Body of pancreas (tissue), 4 donors: ENCODE measurements around the gene KYAT1. TPM values are rescaled to one million over a fixed set of nuclear protein-coding genes. Genes with fewer than 3 reads are reported as not detected.
A peak's percentile ranks its signal among the peaks of the same experiment; 100 is the strongest.
"Not testable (repeated sequence)": the region's sequence is repeated elsewhere in the genome, so short reads cannot be mapped to it uniquely, and the experiment has no call there.

Experiments
- ATAC-seq: fragments of 150-250 bp; one replicate; pipeline ENCODE4 v1.9.1; 2016
- DNase-seq, 4 donors: peaks; one replicate each; pipeline ENCODE4 v3.0.0-alpha.2; 2019
- H3K27ac ChIP-seq, 4 donors: fragments of 200-600 bp; sonication (generic); 1 replicate in 3 of 4; 2 replicates in 1 of 4; pipeline versions ENCODE4 v1.5.1 to v1.6.1; 2016 to 2019; ENCODE audit warnings: mild to moderate bottlenecking in 1 of 4, mixed read lengths in 1 of 4, moderate library complexity in 1 of 4
- H3K27me3 ChIP-seq, 2 donors: fragments of 200-600 bp; sonication (generic); one replicate each; pipeline ENCODE4 v1.6.0; 2016; ENCODE audit warnings: mild to moderate bottlenecking in 1 of 2
- H3K36me3 ChIP-seq, 2 donors: fragments of 200-600 bp; sonication (generic); replicated peaks in 1 of 2; 2 replicates each; pipeline ENCODE4 v1.5.1; 2016; ENCODE audit warnings: low read depth in 2 of 2; ENCODE audit not compliant: insufficient read depth in 1 of 2
- H3K4me1 ChIP-seq: fragments of 200-600 bp; sonication (generic); one replicate; pipeline ENCODE4 v1.6.0; 2016
- H3K4me3 ChIP-seq, 2 donors: fragments of 200-600 bp; sonication (generic); 1 replicate in 1 of 2; 2 replicates in 1 of 2; pipeline ENCODE4 v1.5.1; 2016 to 2019
- H3K9me3 ChIP-seq, 3 donors: fragments of 200-600 bp; sonication (generic); 1 replicate in 2 of 3; 2 replicates in 1 of 3; pipeline ENCODE4 v1.5.1; 2016
- POLR2A ChIP-seq, 3 donors: fragments of 450-650 bp; IDR thresholded peaks; one replicate each; pipeline ENCODE4 v1.6.1; 2016; ENCODE audit warnings: antibody characterized with exemption in 3 of 3, mild to moderate bottlenecking in 2 of 3
- WGBS, 2 donors: methylation state at CpG; one replicate each; pipeline ENCODE4 v1.1.5; 2017; 5-methylcytosine and 5-hydroxymethylcytosine counted together
- intact Hi-C: fragments of 100-400 bp; cut with DNase I; formaldehyde crosslinking; loops from one replicate; pipeline ENCODE4 v1.15.1; 2023
- total RNA-seq, 2 donors: library from RNA; depleted of rRNA; stranded (reverse); fragments of >200 nt; gene quantifications; one replicate each; pipeline ENCODE4 v1.1.0, GENCODE V29; 2016
- TF ChIP-seq, protein P1 (sequence below), 7 experiments: fragments of 450-650 bp in 4 of 7; fragments of 200-600 bp in 3 of 7; sonication (generic) in 3 of 7; IDR thresholded peaks; one replicate each; pipeline ENCODE4 v1.5.1; 2016 to 2019; ENCODE audit warnings: antibody characterized with exemption in 7 of 7

Gene KYAT1
- total RNA-seq, 2 donors from 2014 or later = 2.6 to 4.3 TPM

DNA sequence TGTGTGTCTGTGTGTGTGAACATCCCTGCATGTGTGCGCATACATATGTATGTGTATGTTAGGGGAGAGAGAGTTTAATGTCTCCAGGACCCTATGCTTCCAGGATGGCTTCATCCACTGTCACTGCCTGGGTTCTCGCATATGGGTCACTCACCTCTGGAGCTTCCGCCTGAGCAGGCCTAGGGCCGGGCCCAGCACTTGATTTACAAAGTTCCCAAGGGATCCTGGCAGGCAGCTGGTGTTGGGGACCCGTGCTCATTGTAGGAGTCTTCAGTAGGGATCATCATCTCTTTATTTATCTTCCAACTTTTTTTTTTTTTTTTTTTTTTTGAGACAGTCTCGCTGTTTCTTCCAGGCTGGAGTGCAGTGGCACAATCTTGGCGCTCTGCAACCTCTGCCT, 81.7 kb downstream of the KYAT1 start:
- H3K27ac ChIP-seq = no peak overlapping the region
- peaks cover 6 to 34% of the 10 kb centered on the region in 2 donors for H3K36me3 ChIP-seq
- TF ChIP-seq POLR2A (IDR thresholded peaks at IDR 0.05) = no peak
- TF ChIP-seq, protein P1, sequence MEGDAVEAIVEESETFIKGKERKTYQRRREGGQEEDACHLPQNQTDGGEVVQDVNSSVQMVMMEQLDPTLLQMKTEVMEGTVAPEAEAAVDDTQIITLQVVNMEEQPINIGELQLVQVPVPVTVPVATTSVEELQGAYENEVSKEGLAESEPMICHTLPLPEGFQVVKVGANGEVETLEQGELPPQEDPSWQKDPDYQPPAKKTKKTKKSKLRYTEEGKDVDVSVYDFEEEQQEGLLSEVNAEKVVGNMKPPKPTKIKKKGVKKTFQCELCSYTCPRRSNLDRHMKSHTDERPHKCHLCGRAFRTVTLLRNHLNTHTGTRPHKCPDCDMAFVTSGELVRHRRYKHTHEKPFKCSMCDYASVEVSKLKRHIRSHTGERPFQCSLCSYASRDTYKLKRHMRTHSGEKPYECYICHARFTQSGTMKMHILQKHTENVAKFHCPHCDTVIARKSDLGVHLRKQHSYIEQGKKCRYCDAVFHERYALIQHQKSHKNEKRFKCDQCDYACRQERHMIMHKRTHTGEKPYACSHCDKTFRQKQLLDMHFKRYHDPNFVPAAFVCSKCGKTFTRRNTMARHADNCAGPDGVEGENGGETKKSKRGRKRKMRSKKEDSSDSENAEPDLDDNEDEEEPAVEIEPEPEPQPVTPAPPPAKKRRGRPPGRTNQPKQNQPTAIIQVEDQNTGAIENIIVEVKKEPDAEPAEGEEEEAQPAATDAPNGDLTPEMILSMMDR (IDR thresholded peaks at IDR 0.05) = no peak
- no peak overlapping the region for H3K4me3 ChIP-seq
- no peaks in the 10 kb centered on the region for H3K27me3 ChIP-seq
- intact Hi-C loops = no loop called here
- DNase-seq (no peak), ATAC-seq (no peak)
- 98 to 100% methylated on average over 7 of the region's 7 CpGs for WGBS, 2 donors
- H3K4me1 ChIP-seq = no peaks in the 10 kb centered on the region
- no peaks in the 10 kb centered on the region for H3K9me3 ChIP-seq

DNA sequence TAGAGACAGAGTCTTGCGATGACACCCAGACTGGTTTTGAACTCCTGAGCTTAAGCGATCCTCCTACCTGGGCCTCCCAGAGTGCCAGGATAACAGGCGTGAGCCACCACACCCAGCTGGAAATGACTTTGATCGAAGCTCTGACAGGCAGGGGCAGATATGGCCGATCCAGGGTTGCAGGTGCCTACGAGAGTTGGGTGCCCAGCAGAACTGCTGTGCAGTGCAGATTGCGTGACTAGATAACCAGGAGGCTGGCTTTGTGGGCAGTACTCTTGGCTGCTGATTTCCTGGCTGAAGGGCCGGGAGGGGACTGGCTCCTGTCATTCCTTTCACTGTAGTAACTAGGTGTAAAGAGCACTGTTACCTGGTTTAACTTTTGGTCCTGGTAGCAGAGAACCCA, 82.9 kb downstream of the KYAT1 start:
- Histone ChIP-seq H3K36me3 (peaks cover 6 to 30% of the 10 kb centered on the region in 2 donors), H3K9me3 (no peaks in the 10 kb centered on the region), H3K4me1 (peaks cover 5% of the 10 kb centered on the region), H3K27ac (no peak overlapping the region), H3K27me3 (no peaks in the 10 kb centered on the region), H3K4me3 (no peak overlapping the region)
- WGBS, 2 donors = 80 to 93% methylated on average over 4 to 8 of the region's 8 CpGs
- intact Hi-C loops = no loop called here
- ATAC-seq (no peak), DNase-seq (no peak)
- TF ChIP-seq, protein P1 (IDR thresholded peaks at IDR 0.05) = no peak
- TF ChIP-seq POLR2A (IDR thresholded peaks at IDR 0.05) = no peak

DNA sequence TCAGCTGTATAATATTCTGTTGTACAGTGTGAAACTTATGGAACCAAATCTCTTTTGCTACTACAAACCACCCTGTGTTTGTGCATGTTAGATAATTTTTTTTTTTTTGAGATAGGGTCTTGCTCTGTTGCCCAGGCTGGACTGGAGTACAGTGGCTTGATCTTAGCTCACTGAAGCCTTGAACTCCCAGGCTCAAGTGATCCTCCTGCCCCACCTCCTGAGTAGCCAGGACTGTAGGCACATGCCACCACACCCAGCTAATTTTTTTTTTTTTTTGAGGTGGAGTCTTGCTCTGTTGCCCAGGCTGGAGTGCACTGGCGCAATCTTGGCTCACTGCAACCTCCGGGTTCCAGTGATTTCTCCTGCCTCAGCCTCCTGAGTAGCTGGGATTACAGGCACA, 86.8 kb downstream of the KYAT1 start:
- H3K27ac ChIP-seq, H3K4me3 ChIP-seq, H3K27me3 ChIP-seq, DNase-seq, H3K9me3 ChIP-seq, ATAC-seq, intact Hi-C loops: not testable (repeated sequence)
- peaks cover 24% of the 10 kb centered on the region for H3K4me1 ChIP-seq
- WGBS, 2 donors = 41 to 50% methylated on average over 2 of the region's 2 CpGs
- H3K36me3 ChIP-seq = peaks cover 0 to 33% of the 10 kb centered on the region in 2 donors

DNA sequence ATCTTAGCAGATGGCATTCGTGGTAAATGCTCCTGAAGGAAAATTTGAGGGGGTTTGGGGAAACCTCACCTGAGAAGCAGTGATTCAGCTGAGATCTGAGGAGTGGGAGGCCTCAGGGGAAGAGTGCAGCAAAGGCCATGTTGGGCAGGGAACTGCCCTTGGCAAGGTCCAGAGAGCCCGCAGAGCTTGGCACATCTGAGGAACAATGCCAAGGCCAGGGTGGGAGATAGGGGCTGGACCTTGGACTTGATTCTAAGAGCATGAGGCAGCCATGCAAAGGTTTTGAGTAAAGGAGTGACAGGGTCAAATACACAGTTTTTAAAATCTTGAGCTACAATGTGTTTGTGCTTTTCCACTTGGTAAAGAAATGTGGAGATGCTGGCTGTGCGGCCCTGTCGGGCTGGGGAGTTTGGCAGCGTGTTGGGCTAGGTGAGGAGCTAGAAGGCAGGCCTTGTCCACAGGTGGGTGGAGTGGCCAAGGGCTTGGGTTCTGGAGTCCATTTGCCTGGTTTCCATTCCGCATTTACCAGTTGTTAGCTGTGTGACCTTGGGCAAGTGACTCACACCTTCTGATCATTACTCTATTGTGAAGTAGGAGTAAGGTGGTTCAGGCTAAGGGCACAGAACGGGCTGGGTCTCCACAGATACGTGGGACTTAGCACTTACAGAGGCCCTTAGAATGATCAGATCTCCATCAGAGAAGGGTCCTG, 88.6 kb downstream of the KYAT1 start:
- peaks cover 32% of the 10 kb centered on the region for H3K4me1 ChIP-seq
- TF ChIP-seq, protein P1 (IDR thresholded peaks at IDR 0.05) = no peak
- no peak for TF ChIP-seq POLR2A (IDR thresholded peaks at IDR 0.05)
- DNase-seq = peak; percentile 51 to 77 (median 74)
- no peak overlapping the region for H3K4me3 ChIP-seq
- peak; percentile 69 for ATAC-seq
- H3K27ac ChIP-seq = peak overlapping the region; percentile 36 to 66 (median 53)
- intact Hi-C loops = no loop called here
- H3K9me3 ChIP-seq = no peaks in the 10 kb centered on the region
- 31 to 33% methylated on average over 5 to 8 of the region's 8 CpGs for WGBS, 2 donors
- no peaks in the 10 kb centered on the region for H3K27me3 ChIP-seq
- peaks cover 0 to 22% of the 10 kb centered on the region in 2 donors for H3K36me3 ChIP-seq

DNA sequence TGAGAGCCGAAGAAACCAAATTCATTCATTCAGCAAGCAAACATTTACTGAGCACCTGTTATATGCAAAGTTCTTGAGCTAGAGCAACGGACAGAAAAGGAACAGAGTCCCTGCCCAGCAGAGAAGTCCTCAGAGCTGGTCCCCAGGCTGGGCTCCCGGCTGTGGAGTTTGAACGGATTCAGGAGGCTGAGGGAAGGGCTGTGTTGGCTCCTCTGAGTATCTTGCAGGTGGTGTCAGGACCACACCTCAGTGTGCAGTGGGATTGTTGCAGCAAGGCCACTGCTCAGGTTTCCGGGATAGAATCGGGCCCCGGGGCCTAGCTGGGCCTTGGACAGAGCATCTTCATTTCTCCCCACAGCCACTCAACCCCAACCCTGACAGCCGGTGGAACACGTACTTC, 89.6 kb downstream of the KYAT1 start:
- H3K4me3 ChIP-seq = no peak overlapping the region
- DNase-seq (no peak), ATAC-seq (no peak)
- H3K27ac ChIP-seq = peak overlapping the region in 2 of 4 donors; percentile 55 to 66
- no peaks in the 10 kb centered on the region for H3K27me3 ChIP-seq
- H3K36me3 ChIP-seq = peaks cover 0 to 14% of the 10 kb centered on the region in 2 donors
- H3K4me1 ChIP-seq = peaks cover 37% of the 10 kb centered on the region
- WGBS, 2 donors = 73 to 82% methylated on average over 3 to 9 of the region's 9 CpGs
- H3K9me3 ChIP-seq = no peaks in the 10 kb centered on the region
- TF ChIP-seq, protein P1 (IDR thresholded peaks at IDR 0.05) = no peak
- TF ChIP-seq POLR2A (IDR thresholded peaks at IDR 0.05) = no peak
- intact Hi-C loops = no loop called here
